Activated CD8-positive, alpha-beta T cell treated with anti-CD3 and anti-CD28 coated beads for 36 hours (primary cell): ENCODE results near the gene WDR64. TPM values are rescaled to one million over a fixed set of nuclear protein-coding genes. Genes with fewer than 3 reads are reported as not detected.

Experiments used
- ATAC-seq: fragments of 200-7000 bp; cut with Tn5 transposase; one replicate; pipeline ENCODE4 v1.10.0; 2021; ENCODE audit warnings: mild to moderate bottlenecking, moderate library complexity
- CTCF ChIA-PET: fragments of 350-600 bp; sonication (Branson Sonifier 250); formaldehyde crosslinking; loops from one replicate; lab custom pipeline; 2021; ENCODE audit warnings: antibody characterized with exemption; lab: Charles Lee
- POLR2A ChIA-PET: fragments of 350-600 bp; sonication (Branson Sonifier 250); formaldehyde crosslinking; loops from one replicate; lab custom pipeline; 2021; ENCODE audit warnings: antibody characterized with exemption; lab: Charles Lee
- DNase-seq: peaks from one replicate; pipeline ENCODE4 v3.0.0-alpha.2; 2020
- H3K27ac Mint-ChIP-seq: one replicate; pipeline ENCODE4 v1.8.0; 2021; ENCODE audit warnings: mild to moderate bottlenecking, mixed read lengths
- H3K27me3 Mint-ChIP-seq: one replicate; pipeline ENCODE4 v1.8.0; 2021; ENCODE audit warnings: mixed read lengths
- H3K36me3 Mint-ChIP-seq: one replicate; pipeline ENCODE4 v1.8.0; 2021; ENCODE audit warnings: low read depth, mixed read lengths
- H3K4me1 Mint-ChIP-seq: one replicate; pipeline ENCODE4 v1.8.0; 2021; ENCODE audit warnings: low read depth, mixed read lengths
- H3K4me3 Mint-ChIP-seq: one replicate; pipeline ENCODE4 v1.8.0; 2021; ENCODE audit warnings: mild to moderate bottlenecking, moderate library complexity, mixed read lengths
- H3K9me3 Mint-ChIP-seq: one replicate; pipeline ENCODE4 v1.8.0; 2021; ENCODE audit warnings: mixed read lengths
- CTCF ChIP-seq: fragments of 200-600 bp; IDR thresholded peaks from one replicate; pipeline ENCODE4 v1.8.0; 2022; ENCODE audit warnings: antibody characterized with exemption, mild to moderate bottlenecking
- intact Hi-C: fragments of 100-400 bp; cut with micrococcal nuclease; formaldehyde crosslinking; loops from one replicate; pipeline ENCODE4 v1.10.0; 2022
- total RNA-seq, 2 experiments: library from RNA; stranded (reverse); gene quantifications; one replicate each; pipeline ENCODE4 v1.2.3, GENCODE V29; 2021

WDR64 gene
- total RNA-seq, 2 experiments from 2014 or later: not detected

GRCh38 chr1:241817956-241818612 lies 166.0 kb downstream of the WDR64 start:
- intact Hi-C loops: no loop called here
- Mint-ChIP-seq H3K4me1 (no peaks in the 10 kb centered on the region), H3K9me3 (no peaks in the 10 kb centered on the region), H3K27ac (no peak overlapping the region), H3K27me3 (peaks cover 2% of the 10 kb centered on the region), H3K4me3 (no peak overlapping the region), H3K36me3 (no peaks in the 10 kb centered on the region)
- ChIA-PET CTCF (no interaction called here), POLR2A (no interaction called here)
- no peak for TF ChIP-seq CTCF
- ATAC-seq (no peak), DNase-seq (no peak)

- no peak for TF ChIP-seq CTCF
- intact Hi-C loops: no loop called here
- POLR2A ChIA-PET: no interaction called here
- CTCF ChIA-PET: no interaction called here
- Mint-ChIP-seq H3K27ac (no peak overlapping the region), H3K36me3 (no peaks in the 10 kb centered on the region), H3K9me3 (no peaks in the 10 kb centered on the region), H3K4me3 (no peak overlapping the region), H3K27me3 (peaks cover 2% of the 10 kb centered on the region), H3K4me1 (no peaks in the 10 kb centered on the region)
- DNase-seq (no peak), ATAC-seq (no peak)
Observed at GRCh38 chr1:241819340-241819866, 167.3 kb downstream of the WDR64 start.

- no peak overlapping the region for H3K4me3 Mint-ChIP-seq
- ATAC-seq (no peak), DNase-seq (no peak)
- intact Hi-C loops: no loop called here
- no peaks in the 10 kb centered on the region for H3K4me1 Mint-ChIP-seq
- no peaks in the 10 kb centered on the region for H3K9me3 Mint-ChIP-seq
- no peak overlapping the region for H3K27ac Mint-ChIP-seq
- ChIA-PET CTCF (no interaction called here), POLR2A (interaction anchor here (0.7 kb wide), 1 partner anchor 1082 kb away, joined by 3 read pairs; no protein-coding TSS in a partner anchor)
- no peak for TF ChIP-seq CTCF
- H3K36me3 Mint-ChIP-seq: no peaks in the 10 kb centered on the region
- peaks cover 2% of the 10 kb centered on the region for H3K27me3 Mint-ChIP-seq
Observed at GRCh38 chr1:241821363-241821762, 169.3 kb downstream of the WDR64 start.

- no peak overlapping the region for H3K27ac Mint-ChIP-seq
- TF ChIP-seq CTCF: no peak
- ATAC-seq: no peak
- intact Hi-C loops: no loop called here
- no peak overlapping the region for H3K4me3 Mint-ChIP-seq
- no peaks in the 10 kb centered on the region for H3K9me3 Mint-ChIP-seq
- H3K27me3 Mint-ChIP-seq: no peaks in the 10 kb centered on the region
- CTCF ChIA-PET: no interaction called here
- POLR2A ChIA-PET: no interaction called here
- H3K4me1 Mint-ChIP-seq: no peaks in the 10 kb centered on the region
- H3K36me3 Mint-ChIP-seq: no peaks in the 10 kb centered on the region
- no peak for DNase-seq
Observed at GRCh38 chr1:241822846-241823245, 170.8 kb downstream of the WDR64 start.

GRCh38 chr1:241823925-241824324 lies 171.8 kb downstream of the WDR64 start:
- Mint-ChIP-seq H3K27me3 (no peaks in the 10 kb centered on the region), H3K4me1 (no peaks in the 10 kb centered on the region), H3K36me3 (no peaks in the 10 kb centered on the region), H3K4me3 (no peak overlapping the region), H3K27ac (no peak overlapping the region), H3K9me3 (no peaks in the 10 kb centered on the region)
- intact Hi-C loops: no loop called here
- ChIA-PET POLR2A (interaction anchor here (0.6 kb wide), 1 partner anchor 14 kb away, joined by 3 read pairs; no protein-coding TSS in a partner anchor), CTCF (no interaction called here)
- DNase-seq (no peak), ATAC-seq (no peak)
- no peak for TF ChIP-seq CTCF
